ENCODE results near the gene NUDT19. TPM values are rescaled to one million over a fixed set of nuclear protein-coding genes. Genes with fewer than 3 reads are reported as not detected.

Gene NUDT19
- total and polyA plus RNA-seq, 9 of the 15 experiments (the other 6 are each of a cell fraction or from before 2014, with no cell fraction given) = 9.6 to 38.6 (median 14.4) TPM

- TF ChIP-seq CEBPB (tag; IDR thresholded peaks at IDR 0.05) = no peak
- TF ChIP-seq ZC3H4 (CRISPR knock-in tag; IDR thresholded peaks at IDR 0.05; ENCODE audit: borderline replicate concordance) = no peak
- TF ChIP-seq TCF3 (CRISPR knock-in tag; IDR thresholded peaks at IDR 0.05) = no peak
- peak; percentile 62; the same call in 1 of the 2 replicates for TF ChIP-seq KLF10 (CRISPR knock-in tag; IDR thresholded peaks at IDR 0.05)
- TF ChIP-seq, protein P1, sequence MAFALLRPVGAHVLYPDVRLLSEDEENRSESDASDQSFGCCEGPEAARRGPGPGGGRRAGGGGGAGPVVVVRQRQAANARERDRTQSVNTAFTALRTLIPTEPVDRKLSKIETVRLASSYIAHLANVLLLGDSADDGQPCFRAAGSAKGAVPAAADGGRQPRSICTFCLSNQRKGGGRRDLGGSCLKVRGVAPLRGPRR (CRISPR knock-in tag; IDR thresholded peaks at IDR 0.05) = peak; percentile 94
- peak; percentile 14; the same call in 1 of the 2 replicates for TF ChIP-seq ZBTB2 (IDR thresholded peaks at IDR 0.05)
- TF ChIP-seq, protein P2, sequence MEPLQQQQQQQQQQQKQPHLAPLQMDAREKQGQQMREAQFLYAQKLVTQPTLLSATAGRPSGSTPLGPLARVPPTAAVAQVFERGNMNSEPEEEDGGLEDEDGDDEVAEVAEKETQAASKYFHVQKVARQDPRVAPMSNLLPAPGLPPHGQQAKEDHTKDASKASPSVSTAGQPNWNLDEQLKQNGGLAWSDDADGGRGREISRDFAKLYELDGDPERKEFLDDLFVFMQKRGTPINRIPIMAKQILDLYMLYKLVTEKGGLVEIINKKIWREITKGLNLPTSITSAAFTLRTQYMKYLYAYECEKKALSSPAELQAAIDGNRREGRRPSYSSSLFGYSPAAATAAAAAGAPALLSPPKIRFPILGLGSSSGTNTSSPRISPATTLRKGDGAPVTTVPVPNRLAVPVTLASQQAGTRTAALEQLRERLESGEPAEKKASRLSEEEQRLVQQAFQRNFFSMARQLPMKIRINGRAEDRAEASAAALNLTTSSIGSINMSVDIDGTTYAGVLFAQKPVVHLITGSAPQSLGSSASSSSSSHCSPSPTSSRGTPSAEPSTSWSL (CRISPR knock-in tag; IDR thresholded peaks at IDR 0.05; ENCODE audit: borderline replicate concordance) = peak; percentile 87; the same call in 1 of the 2 replicates
- TF ChIP-seq MTA3 (IDR thresholded peaks at IDR 0.05; ENCODE audit: borderline replicate concordance) = no peak
- TF ChIP-seq ZNF354B (CRISPR knock-in tag; IDR thresholded peaks at IDR 0.05) = peak; percentile 77; the same call in 1 of the 2 replicates
- no peak for TF ChIP-seq PTBP1 (IDR thresholded peaks at IDR 0.05; ENCODE audit: low read depth, low read length)
- TF ChIP-seq, protein P3, sequence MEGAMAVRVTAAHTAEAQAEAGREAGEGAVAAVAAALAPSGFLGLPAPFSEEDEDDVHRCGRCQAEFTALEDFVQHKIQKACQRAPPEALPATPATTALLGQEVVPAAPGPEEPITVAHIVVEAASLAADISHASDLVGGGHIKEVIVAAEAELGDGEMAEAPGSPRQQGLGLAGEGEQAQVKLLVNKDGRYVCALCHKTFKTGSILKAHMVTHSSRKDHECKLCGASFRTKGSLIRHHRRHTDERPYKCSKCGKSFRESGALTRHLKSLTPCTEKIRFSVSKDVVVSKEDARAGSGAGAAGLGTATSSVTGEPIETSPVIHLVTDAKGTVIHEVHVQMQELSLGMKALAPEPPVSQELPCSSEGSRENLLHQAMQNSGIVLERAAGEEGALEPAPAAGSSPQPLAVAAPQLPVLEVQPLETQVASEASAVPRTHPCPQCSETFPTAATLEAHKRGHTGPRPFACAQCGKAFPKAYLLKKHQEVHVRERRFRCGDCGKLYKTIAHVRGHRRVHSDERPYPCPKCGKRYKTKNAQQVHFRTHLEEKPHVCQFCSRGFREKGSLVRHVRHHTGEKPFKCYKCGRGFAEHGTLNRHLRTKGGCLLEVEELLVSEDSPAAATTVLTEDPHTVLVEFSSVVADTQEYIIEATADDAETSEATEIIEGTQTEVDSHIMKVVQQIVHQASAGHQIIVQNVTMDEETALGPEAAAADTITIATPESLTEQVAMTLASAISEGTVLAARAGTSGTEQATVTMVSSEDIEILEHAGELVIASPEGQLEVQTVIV (CRISPR knock-in tag; IDR thresholded peaks at IDR 0.05; ENCODE audit: borderline replicate concordance) = 0 out of 2 replicates have a peak, but pooled peaks have one; percentile 54
- peak in 1 of 2 experiments; percentile 85; a peak in 2 of 4 replicates for TF ChIP-seq MAZ (CRISPR knock-in tag; conservative IDR thresholded peaks at IDR 0.05 in 1 of 2, IDR thresholded peaks at IDR 0.05 in 1 of 2)
- no peak for TF ChIP-seq HMBOX1 (IDR thresholded peaks at IDR 0.05)
- TF ChIP-seq, protein P4, sequence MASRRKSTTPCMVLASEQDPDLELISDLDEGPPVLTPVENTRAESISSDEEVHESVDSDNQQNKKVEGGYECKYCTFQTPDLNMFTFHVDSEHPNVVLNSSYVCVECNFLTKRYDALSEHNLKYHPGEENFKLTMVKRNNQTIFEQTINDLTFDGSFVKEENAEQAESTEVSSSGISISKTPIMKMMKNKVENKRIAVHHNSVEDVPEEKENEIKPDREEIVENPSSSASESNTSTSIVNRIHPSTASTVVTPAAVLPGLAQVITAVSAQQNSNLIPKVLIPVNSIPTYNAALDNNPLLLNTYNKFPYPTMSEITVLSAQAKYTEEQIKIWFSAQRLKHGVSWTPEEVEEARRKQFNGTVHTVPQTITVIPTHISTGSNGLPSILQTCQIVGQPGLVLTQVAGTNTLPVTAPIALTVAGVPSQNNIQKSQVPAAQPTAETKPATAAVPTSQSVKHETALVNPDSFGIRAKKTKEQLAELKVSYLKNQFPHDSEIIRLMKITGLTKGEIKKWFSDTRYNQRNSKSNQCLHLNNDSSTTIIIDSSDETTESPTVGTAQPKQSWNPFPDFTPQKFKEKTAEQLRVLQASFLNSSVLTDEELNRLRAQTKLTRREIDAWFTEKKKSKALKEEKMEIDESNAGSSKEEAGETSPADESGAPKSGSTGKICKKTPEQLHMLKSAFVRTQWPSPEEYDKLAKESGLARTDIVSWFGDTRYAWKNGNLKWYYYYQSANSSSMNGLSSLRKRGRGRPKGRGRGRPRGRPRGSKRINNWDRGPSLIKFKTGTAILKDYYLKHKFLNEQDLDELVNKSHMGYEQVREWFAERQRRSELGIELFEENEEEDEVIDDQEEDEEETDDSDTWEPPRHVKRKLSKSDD (conservative IDR thresholded peaks at IDR 0.05; ENCODE audit: low read length) = no peak
- TF ChIP-seq ZNF668 (CRISPR knock-in tag; IDR thresholded peaks at IDR 0.05) = peak; percentile 99
- TF ChIP-seq CREM (IDR thresholded peaks at IDR 0.05; ENCODE audit: low read depth) = no peak
- TF ChIP-seq TEAD1 (CRISPR knock-in tag; IDR thresholded peaks at IDR 0.05) = peak in 1 of 2 experiments; percentile 91; a peak in 2 of 4 replicates
These were observed 4.7 kb upstream of the NUDT19 start (continued) for GRCh38 chr19:32686847-32687475.

Data from K562 (cell line).